NCI-H526 treated with DMSO at 0.1 percent for 48 hours (cell line): Measurements from ENCODE around the gene ZNF174.

Experiments
- DNase-seq: peaks from one replicate; lab custom pipeline; 2025; lab: John Stamatoyannopoulos, UW

Gene ZNF174

GRCh38 chr16:3443108-3444031, 42.4 kb downstream of the ZNF174 start, which contains the start of the genes NAA60 and ZNF597:
Gene NAA60 (plus strand): TSS chr16:3443680. CDS start chr16:3476228, 32,548 bp downstream.
Gene ZNF597 (minus strand): TSS chr16:3443504. CDS start chr16:3443153, 351 bp downstream.
- no peak for DNase-seq

- no peak for DNase-seq
Observed at GRCh38 chr16:3444032-3444388, 43.0 kb downstream of the ZNF174 start.

- DNase-seq = no peak
Observed at GRCh38 chr16:3454093-3454492, 53.1 kb downstream of the ZNF174 start.

- no peak for DNase-seq
Observed at GRCh38 chr16:3454631-3455147, 53.7 kb downstream of the ZNF174 start.

GRCh38 chr16:3457434-3458252, 56.6 kb downstream of the ZNF174 start:
- peak; percentile 60 for DNase-seq

- DNase-seq = no peak
Observed at GRCh38 chr16:3458278-3458851, 57.4 kb downstream of the ZNF174 start.

GRCh38 chr16:3458852-3459361, 57.9 kb downstream of the ZNF174 start:
- DNase-seq = peak; percentile 0
